ENCODE results near the gene NSUN7. TPM values are rescaled to one million over a fixed set of nuclear protein-coding genes. Genes with fewer than 3 reads are reported as not detected.

NSUN7 gene
- total and polyA plus RNA-seq, 10 donors, result 0.38 to 8.1 (median 3.0) TPM

GRCh38 chr4:40744218-40744617, 5.5 kb upstream of the NSUN7 start:
- no peaks in the 10 kb centered on the region for H3K9me3 ChIP-seq
- H3K27me3 ChIP-seq (replicated peaks in 1 of 7), result peaks cover 0 to 7% (median 0%) of the 10 kb centered on the region in 7 donors
- no peak overlapping the region for H3K27ac ChIP-seq
- TF ChIP-seq CTCF (IDR thresholded peaks at IDR 0.05 in 8 of 11, conservative IDR thresholded peaks at IDR 0.05 in 3 of 11) (no peak), POLR2AphosphoS5 (IDR thresholded peaks at IDR 0.05) (no peak), POLR2A (IDR thresholded peaks at IDR 0.05) (no peak)
- no peaks in the 10 kb centered on the region for H3K36me3 ChIP-seq
- peaks cover 0 to 2% (median 0%) of the 10 kb centered on the region in 6 donors for H3K4me1 ChIP-seq
- 53 to 71% (median 63%) methylated on average over 3 of the region's 3 CpGs for WGBS, 5 donors
- intact Hi-C loops (cut with DNase I; ENCODE audit: low total_unique reads), result no loop called here
- H3K4me3 ChIP-seq, result no peak overlapping the region
- DNase-seq, result no peak

- Histone ChIP-seq H3K36me3 (no peaks in the 10 kb centered on the region), H3K9me3 (no peaks in the 10 kb centered on the region), H3K4me1 (peaks cover 0 to 14% (median 9%) of the 10 kb centered on the region in 6 donors), H3K27me3 (replicated peaks in 1 of 7) (peaks cover 0 to 19% (median 6%) of the 10 kb centered on the region in 7 donors), H3K4me3 (no peak overlapping the region), H3K27ac (no peak overlapping the region)
- WGBS, 5 donors, result 82 to 91% (median 88%) methylated on average over 6 of the region's 6 CpGs
- TF ChIP-seq CTCF (IDR thresholded peaks at IDR 0.05 in 8 of 11, conservative IDR thresholded peaks at IDR 0.05 in 3 of 11), result no peak
- no peak for TF ChIP-seq POLR2A (IDR thresholded peaks at IDR 0.05)
- no peak for TF ChIP-seq POLR2AphosphoS5 (IDR thresholded peaks at IDR 0.05)
- intact Hi-C loops (cut with DNase I; ENCODE audit: low total_unique reads), result no loop called here
- no peak for DNase-seq
Observed at GRCh38 chr4:40745285-40745984, 4.3 kb upstream of the NSUN7 start.

- H3K27ac ChIP-seq, result no peak overlapping the region
- no peak overlapping the region for H3K4me3 ChIP-seq
- no peak for TF ChIP-seq CTCF (IDR thresholded peaks at IDR 0.05 in 8 of 11, conservative IDR thresholded peaks at IDR 0.05 in 3 of 11)
- TF ChIP-seq POLR2A (IDR thresholded peaks at IDR 0.05), result no peak
- TF ChIP-seq POLR2AphosphoS5 (IDR thresholded peaks at IDR 0.05), result no peak
- no peaks in the 10 kb centered on the region for H3K36me3 ChIP-seq
- intact Hi-C loops (cut with DNase I; ENCODE audit: low total_unique reads), result no loop called here
- 73 to 89% (median 84%) methylated on average over 2 of the region's 2 CpGs for WGBS, 5 donors
- peaks cover 0 to 26% (median 15%) of the 10 kb centered on the region in 6 donors for H3K4me1 ChIP-seq
- peaks cover 0 to 31% (median 7%) of the 10 kb centered on the region in 7 donors for H3K27me3 ChIP-seq (replicated peaks in 1 of 7)
- no peaks in the 10 kb centered on the region for H3K9me3 ChIP-seq
- DNase-seq, result no peak
Observed at GRCh38 chr4:40747207-40747835, 2.4 kb upstream of the NSUN7 start.

All from spleen (tissue), 11 donors.